GM21360 (cell line): ENCODE measurements around the gene SMAD3.

Experiments used
- ATAC-seq: cut with Tn5 transposase; IDR thresholded peaks from one replicate; pipeline ENCODE4 v1.9.1; 2021; ENCODE audit warnings: mild to moderate bottlenecking, moderate library complexity; ENCODE audit not compliant: unreplicated experiment

SMAD3 gene

DNA sequence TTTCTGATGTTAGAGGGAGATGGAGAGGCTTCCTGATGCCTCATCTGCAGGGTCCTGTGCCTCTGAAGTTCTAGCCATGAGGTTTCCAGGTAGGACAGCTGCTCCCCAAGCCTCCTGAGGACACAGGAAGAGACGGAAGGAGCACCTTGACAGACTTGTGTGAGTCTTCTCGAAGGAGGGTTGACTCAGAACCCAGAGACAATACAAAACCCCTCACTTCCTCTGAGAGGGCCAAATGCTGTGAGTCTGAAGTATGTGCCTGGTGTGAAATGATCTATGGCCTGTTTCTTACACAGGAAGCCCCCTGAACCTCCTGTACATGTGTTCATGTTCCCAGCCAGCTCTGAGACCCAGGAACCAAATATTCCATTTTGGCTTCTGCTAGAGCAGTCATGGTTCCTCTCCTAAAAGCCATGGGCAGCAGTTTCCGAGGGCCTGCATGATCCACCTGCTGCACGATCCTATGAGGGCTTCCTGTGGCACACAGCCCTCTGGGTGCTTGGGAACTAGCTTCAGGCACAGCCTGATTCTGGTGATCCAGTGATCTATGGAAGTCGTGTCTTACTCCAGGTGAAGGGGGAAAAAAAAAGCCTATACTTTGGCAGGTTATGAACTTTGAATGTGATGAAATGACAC, 126.9 kb downstream of the SMAD3 start:
- ATAC-seq, result no peak

DNA sequence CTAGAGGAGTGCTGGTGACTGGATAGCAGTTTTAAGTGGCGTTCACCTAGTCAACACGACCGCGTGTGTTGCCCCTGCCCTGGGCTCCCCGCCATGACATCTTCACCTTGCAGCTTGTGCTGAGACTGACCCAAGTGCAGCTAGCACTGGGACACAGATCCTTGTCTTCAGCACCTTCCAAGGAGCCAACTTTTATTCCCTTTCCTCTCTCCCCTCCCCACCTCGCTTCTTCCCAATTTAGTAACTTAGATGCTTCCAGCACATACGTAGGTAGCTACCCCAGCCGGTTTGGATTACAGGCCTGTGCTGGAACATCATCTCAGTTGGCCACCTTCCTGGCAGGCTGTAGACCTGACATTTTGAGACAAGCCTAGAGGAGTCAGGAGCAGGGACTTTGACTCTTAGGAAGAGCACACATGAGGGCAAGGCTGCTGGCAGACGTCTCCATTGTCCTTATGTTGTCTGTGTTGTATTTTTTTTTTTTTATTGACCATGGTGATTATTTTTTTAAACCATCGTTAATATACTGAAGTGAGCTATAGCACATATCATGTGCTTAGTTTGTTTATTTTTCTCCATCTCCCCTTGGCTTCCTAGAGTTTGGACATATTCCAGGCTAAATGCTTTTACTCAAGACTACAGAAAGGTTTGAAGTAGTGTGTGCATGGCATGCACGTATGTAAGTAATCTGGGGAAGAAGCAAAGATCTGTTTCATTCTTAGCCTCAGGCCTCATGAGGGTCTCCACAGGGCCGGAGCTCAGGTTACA, 128.0 kb downstream of the SMAD3 start:
- no peak for ATAC-seq

GRCh38 chr15:67194171-67195114, 129.0 kb downstream of the SMAD3 start:
- no peak for ATAC-seq

DNA sequence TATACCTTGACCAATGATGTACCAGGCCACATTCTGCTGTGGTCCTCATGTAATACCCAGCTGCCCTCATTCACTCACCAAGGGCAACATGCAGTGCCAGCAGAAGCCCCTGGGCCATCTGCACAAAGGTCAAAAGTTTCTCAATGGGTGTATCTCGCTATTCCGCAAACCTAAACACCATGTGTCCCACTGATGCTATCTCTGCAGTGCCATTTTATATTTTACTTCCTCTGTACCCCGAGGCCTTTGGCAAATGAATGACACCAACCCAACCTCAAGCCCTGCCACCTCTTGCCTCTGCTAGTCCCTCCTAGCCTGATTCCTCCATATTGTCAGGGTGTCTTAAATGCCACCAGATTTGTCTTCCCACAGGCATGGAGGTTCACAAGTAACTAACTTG, 129.9 kb downstream of the SMAD3 start:
- no peak for ATAC-seq

- ATAC-seq, result no peak
Observed at GRCh38 chr15:67196222-67196621, 130.8 kb downstream of the SMAD3 start.

GRCh38 chr15:67196672-67197363, 131.4 kb downstream of the SMAD3 start:
- ATAC-seq, result no peak

DNA sequence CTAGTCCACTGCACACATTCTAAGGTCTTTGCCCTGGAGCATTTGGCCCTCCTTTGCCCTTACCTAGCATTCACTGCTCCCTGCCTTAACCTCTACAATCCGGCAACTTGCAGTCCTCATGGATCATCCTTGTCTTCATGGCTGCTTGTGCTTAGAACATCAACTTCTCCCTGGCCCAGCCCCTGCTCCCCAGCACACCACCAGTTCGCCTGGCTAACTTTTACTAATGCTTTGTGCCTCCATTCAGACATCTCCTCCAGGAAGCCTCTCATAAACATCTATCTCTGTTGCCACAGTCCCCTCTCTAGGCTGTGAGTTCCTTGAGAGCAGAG, 131.9 kb downstream of the SMAD3 start:
- no peak for ATAC-seq

- no peak for ATAC-seq
Observed at GRCh38 chr15:67198157-67198754, 132.9 kb downstream of the SMAD3 start.

DNA sequence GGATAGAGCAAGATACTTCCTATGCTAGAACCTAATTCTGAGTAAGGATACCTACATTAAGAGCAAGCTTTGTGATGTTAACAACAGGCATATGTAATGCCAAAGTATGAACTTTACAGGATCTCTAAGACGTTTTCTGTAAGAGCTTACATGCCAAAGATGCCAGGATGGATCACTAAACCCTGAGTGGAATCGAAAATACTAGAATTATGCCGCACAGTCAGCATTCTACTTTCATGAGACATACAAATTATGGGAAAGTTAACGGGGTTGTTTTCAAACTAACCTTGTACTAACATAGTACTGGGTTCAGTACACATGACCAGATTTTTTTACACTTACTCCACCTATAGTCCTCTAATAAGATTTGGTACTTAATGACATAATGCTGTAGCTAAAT, 134.0 kb downstream of the SMAD3 start:
- no peak for ATAC-seq

DNA sequence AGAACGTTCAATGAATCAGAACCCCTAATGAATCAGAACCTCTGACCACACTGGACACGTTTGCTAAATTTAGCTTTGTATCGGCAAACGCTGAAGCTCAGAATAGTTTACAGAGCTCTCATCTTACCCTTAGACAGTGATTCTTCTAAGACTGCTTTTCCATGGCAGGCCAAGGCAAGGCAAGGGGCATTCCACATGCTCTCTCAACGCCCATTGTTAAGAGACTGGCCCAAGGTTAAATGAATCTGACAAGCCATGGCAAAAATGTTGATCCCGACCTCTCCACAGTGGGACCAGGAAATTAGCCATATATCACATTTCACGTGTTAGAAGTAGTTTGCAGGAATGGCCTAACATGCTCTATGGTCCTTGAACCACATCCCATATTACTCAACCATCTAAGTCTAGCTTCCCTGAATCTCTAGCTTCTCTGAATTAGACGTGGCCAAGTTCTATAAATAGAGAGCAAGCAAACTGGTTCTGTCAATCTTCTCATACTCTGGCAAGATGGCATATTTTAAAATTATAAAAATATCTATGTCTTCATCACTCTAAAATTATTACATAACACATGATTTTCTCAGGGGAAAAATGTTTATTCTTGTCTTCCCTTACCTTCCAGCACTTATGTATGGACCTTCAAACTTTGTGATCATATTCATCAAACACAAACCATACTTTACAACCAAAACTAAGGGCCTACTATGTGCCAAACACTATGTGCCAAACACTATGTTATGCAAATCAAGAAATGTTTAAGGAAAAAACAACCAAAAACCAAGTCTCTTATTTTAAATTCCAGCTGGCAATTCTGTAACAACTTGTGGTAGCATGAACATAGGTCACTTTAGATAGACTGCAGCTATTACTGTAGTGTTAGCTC, 134.7 kb downstream of the SMAD3 start:
- ATAC-seq, result no peak

GRCh38 chr15:67201136-67201535, 135.7 kb downstream of the SMAD3 start:
- no peak for ATAC-seq

GRCh38 chr15:67202091-67202490, 136.7 kb downstream of the SMAD3 start:
- no peak for ATAC-seq

- no peak for ATAC-seq
Observed at GRCh38 chr15:67202991-67203390, 137.6 kb downstream of the SMAD3 start.

- no peak for ATAC-seq
Observed at GRCh38 chr15:67207555-67208207, 142.3 kb downstream of the SMAD3 start.

GRCh38 chr15:67208396-67208795, 143.0 kb downstream of the SMAD3 start:
- ATAC-seq, result no peak

- no peak for ATAC-seq
Observed at GRCh38 chr15:67210555-67211168, 145.3 kb downstream of the SMAD3 start.

DNA sequence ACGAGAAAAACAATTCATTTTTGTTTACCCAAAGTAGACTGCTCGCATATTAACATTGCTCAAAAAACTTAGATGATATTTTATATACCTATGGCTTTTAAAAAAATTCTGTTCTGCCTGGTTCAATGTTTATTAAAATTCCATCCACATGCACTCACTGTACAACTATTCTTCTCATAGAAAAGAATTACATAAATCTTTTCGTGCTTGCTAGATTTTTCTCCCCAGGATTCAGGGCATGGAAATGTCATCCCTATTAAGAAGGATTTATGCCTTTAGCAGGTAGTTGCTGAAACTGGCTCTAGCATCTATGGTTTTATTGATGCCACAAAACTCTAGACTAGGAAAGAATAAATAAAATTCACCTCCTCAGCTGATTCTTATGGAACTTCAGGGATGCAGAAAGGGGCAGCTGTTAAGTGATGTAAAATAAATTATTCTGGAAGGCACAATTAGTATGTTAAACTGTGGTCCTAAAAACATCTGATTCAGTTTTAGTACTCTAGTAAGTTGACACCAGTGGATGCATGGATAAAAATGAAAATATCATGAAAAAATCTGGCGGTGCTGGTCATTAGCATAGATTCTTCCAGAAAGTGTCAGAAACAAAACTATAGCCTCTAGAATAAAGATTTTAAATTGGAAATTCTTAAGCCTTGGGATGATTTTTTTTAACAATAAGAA, 147.4 kb downstream of the SMAD3 start:
- no peak for ATAC-seq

- no peak for ATAC-seq
Observed at GRCh38 chr15:67215102-67215501, 149.7 kb downstream of the SMAD3 start.
